Endodermal cell (in vitro differentiated cells): Measurements from ENCODE around the gene PTGES. TPM values are rescaled to one million over a fixed set of nuclear protein-coding genes. Genes with fewer than 3 reads are reported as not detected.

Source experiments
- DNase-seq: peaks from one replicate; pipeline ENCODE4 v3.0.0-alpha.2; 2017
- H3K27ac ChIP-seq: 2 replicates; pipeline ENCODE4 v1.5.1; 2013; ENCODE audit warnings: mild to moderate bottlenecking, low read depth, low read length, moderate library complexity
- H3K27me3 ChIP-seq: 2 replicates; pipeline ENCODE4 v1.6.1; 2013; ENCODE audit warnings: mild to moderate bottlenecking, low read length, moderate library complexity; ENCODE audit not compliant: insufficient read depth, control insufficient read depth, poor library complexity, severe bottlenecking
- H3K36me3 ChIP-seq: 2 replicates; pipeline ENCODE4 v1.7.0; 2013; ENCODE audit warnings: mild to moderate bottlenecking, low read length, moderate library complexity; ENCODE audit not compliant: control insufficient read depth, insufficient read depth
- H3K4me1 ChIP-seq: one replicate; pipeline ENCODE4 v1.7.0; 2013; ENCODE audit warnings: low read length; ENCODE audit not compliant: control insufficient read depth, insufficient read depth
- H3K4me3 ChIP-seq: 2 replicates; pipeline ENCODE4 v1.5.1; 2013; ENCODE audit warnings: mild to moderate bottlenecking, low read length, moderate library complexity
- H3K9ac ChIP-seq: 2 replicates; pipeline ENCODE4 v1.6.1; 2013; ENCODE audit warnings: mild to moderate bottlenecking, low read length, moderate library complexity; ENCODE audit not compliant: poor library complexity, severe bottlenecking; ENCODE audit errors: extremely low read depth
- H3K9me3 ChIP-seq: 2 replicates; pipeline ENCODE4 v1.6.1; 2013; ENCODE audit warnings: mild to moderate bottlenecking, low read length, moderate library complexity; ENCODE audit not compliant: control insufficient read depth
- H3K27ac Mint-ChIP-seq: 2 replicates; pipeline ENCODE4 v1.8.0; 2020; ENCODE audit warnings: mixed read lengths
- H3K27me3 Mint-ChIP-seq: 2 replicates; pipeline ENCODE4 v1.8.0; 2021; ENCODE audit warnings: mild to moderate bottlenecking, mixed read lengths; ENCODE audit not compliant: insufficient read depth
- H3K36me3 Mint-ChIP-seq: 2 replicates; pipeline ENCODE4 v1.8.0; 2020; ENCODE audit warnings: low read depth, mixed read lengths
- H3K4me1 Mint-ChIP-seq: 2 replicates; pipeline ENCODE4 v1.8.0; 2020; ENCODE audit warnings: mixed read lengths
- H3K4me3 Mint-ChIP-seq: 2 replicates; pipeline ENCODE4 v1.8.0; 2020; ENCODE audit warnings: mild to moderate bottlenecking, moderate library complexity, mixed read lengths
- H3K9me3 Mint-ChIP-seq: 2 replicates; pipeline ENCODE4 v1.8.0; 2020; ENCODE audit warnings: mild to moderate bottlenecking, mixed read lengths
- WGBS, 2 experiments: methylation state at CpG; one replicate each; pipeline versions ENCODE4 v1.1.5 to v1.1.7; 2013; ENCODE audit warnings: missing lambda C conversion rate in 2 of 2, mixed read lengths in 1 of 2; ENCODE audit not compliant: insufficient coverage in 1 of 2, insufficient read length in 1 of 2; 5-methylcytosine and 5-hydroxymethylcytosine counted together
- total RNA-seq, 2 donors: library from RNA; stranded (reverse); fragmentation: NEBNext Ultra II Directional in 1 of 2; extraction: Animal tissue kit (Norgen Biotek cat#: 25700) in 1 of 2; gene quantifications; 2 replicates in 1 of 2; 3 replicates in 1 of 2; pipeline ENCODE4 v1.2.1, GENCODE V29; 2021
- TF ChIP-seq, protein P1 (sequence below): fragments of 200-600 bp; sonication (generic); conservative IDR thresholded peaks from 2 replicates; pipeline ENCODE4 v1.5.0; 2021; ENCODE audit warnings: antibody characterized with exemption, mild to moderate bottlenecking

Gene PTGES
- total RNA-seq, 2 donors from 2014 or later: 0.29 to 0.62 TPM

DNA sequence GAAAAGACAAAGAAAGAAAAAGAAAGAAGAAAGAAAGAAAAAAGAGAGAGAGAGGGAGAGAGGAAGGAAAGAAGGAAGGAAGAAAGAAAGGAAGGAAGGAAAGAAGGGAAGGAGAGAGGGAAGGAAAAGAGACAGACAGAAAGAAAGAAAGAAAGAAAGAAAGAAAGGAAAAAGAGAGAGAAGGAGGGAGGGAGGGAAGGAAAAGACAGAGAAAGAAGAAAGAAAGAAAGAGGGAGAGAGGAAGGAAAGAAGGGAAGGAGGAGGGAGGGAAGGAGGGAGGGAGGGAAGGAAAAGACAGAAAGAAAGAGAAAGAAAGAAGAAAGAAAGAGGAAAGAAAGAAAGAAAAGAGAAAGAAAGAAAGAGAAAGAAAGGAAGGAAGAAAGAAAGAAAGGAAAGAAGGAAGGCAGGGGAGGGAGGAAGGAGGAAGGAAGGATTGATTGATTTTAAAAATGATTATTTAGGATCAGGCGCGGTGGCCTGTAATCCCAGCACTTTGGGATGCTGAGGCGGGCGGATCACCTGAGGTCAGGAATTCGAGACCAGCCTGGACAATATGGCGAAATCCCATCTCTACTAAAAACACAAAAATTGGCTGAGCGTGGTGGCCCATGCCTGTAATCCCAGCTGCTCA is 26.8 kb upstream of the PTGES start:
- Histone ChIP-seq H3K36me3 (no peaks in the 10 kb centered on the region), H3K9me3 (no peaks in the 10 kb centered on the region), H3K27me3 (no peaks in the 10 kb centered on the region), H3K4me3 (no peak overlapping the region), H3K27ac (no peak overlapping the region), H3K4me1 (no peaks in the 10 kb centered on the region), H3K9ac (no peak overlapping the region)
- WGBS, 2 experiments: 92 to 93% methylated on average over 7 of the region's 7 CpGs
- no peak for DNase-seq
- H3K9me3 Mint-ChIP-seq: no peaks in the 10 kb centered on the region
- H3K27ac Mint-ChIP-seq: no peak overlapping the region
- H3K4me1 Mint-ChIP-seq: no peaks in the 10 kb centered on the region
- H3K36me3 Mint-ChIP-seq: no peaks in the 10 kb centered on the region
- TF ChIP-seq, protein P1, sequence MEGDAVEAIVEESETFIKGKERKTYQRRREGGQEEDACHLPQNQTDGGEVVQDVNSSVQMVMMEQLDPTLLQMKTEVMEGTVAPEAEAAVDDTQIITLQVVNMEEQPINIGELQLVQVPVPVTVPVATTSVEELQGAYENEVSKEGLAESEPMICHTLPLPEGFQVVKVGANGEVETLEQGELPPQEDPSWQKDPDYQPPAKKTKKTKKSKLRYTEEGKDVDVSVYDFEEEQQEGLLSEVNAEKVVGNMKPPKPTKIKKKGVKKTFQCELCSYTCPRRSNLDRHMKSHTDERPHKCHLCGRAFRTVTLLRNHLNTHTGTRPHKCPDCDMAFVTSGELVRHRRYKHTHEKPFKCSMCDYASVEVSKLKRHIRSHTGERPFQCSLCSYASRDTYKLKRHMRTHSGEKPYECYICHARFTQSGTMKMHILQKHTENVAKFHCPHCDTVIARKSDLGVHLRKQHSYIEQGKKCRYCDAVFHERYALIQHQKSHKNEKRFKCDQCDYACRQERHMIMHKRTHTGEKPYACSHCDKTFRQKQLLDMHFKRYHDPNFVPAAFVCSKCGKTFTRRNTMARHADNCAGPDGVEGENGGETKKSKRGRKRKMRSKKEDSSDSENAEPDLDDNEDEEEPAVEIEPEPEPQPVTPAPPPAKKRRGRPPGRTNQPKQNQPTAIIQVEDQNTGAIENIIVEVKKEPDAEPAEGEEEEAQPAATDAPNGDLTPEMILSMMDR: no peak
- no peak overlapping the region for H3K4me3 Mint-ChIP-seq
- H3K27me3 Mint-ChIP-seq: peaks cover 2% of the 10 kb centered on the region

DNA sequence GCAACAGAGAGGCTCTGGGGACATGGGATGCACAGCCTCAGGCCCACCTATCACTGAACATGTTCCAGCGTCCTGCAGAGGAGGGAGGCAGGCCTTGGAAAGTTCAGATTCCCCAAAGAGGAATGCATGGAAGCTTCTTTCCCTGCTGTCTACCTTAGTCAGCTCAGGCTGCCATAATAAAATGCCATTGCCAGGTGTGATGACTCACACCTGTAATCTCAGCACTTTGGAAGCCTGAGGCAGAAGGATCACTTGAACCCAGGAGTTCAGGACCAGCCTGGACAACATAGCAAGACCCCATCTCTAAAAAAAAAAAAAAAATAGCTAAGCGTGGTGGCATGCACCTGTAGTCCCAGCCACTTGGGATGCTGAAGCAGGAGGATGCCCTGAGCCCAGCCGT is 25.6 kb upstream of the PTGES start:
- no peak for DNase-seq
- H3K9me3 ChIP-seq: no peaks in the 10 kb centered on the region
- H3K27me3 ChIP-seq: no peaks in the 10 kb centered on the region
- H3K4me1 ChIP-seq: no peaks in the 10 kb centered on the region
- no peaks in the 10 kb centered on the region for H3K4me1 Mint-ChIP-seq
- H3K27me3 Mint-ChIP-seq: peaks cover 2% of the 10 kb centered on the region
- no peaks in the 10 kb centered on the region for H3K36me3 ChIP-seq
- H3K27ac ChIP-seq: no peak overlapping the region
- no peaks in the 10 kb centered on the region for H3K36me3 Mint-ChIP-seq
- no peak overlapping the region for H3K9ac ChIP-seq
- no peaks in the 10 kb centered on the region for H3K9me3 Mint-ChIP-seq
- H3K4me3 Mint-ChIP-seq: no peak overlapping the region
- no peak overlapping the region for H3K4me3 ChIP-seq
- no peak overlapping the region for H3K27ac Mint-ChIP-seq
- WGBS, 2 experiments: 89 to 100% methylated on average over 2 to 3 of the region's 3 CpGs
- TF ChIP-seq, protein P1: no peak

DNA sequence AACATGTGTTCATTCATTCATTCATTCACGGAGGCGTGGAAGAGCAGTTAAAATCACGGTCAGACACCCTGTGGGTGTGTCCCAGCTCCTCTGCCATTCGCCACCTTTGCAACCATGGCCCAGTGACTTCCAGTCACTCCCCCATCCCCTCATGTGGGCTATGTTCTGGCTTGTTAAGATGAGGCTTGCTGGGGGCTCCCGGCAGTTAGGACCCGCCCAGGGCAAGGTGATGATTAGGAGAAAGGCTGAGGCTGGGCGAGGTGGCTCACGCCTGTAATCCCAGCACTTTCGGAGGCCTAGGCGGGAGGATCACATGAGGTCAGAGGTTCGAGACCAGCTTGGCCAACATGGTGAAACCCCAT is 24.9 kb upstream of the PTGES start:
- Histone ChIP-seq H3K4me3 (no peak overlapping the region), H3K9ac (no peak overlapping the region), H3K9me3 (no peaks in the 10 kb centered on the region), H3K4me1 (no peaks in the 10 kb centered on the region), H3K27ac (no peak overlapping the region), H3K27me3 (no peaks in the 10 kb centered on the region), H3K36me3 (no peaks in the 10 kb centered on the region)
- H3K27ac Mint-ChIP-seq: no peak overlapping the region
- no peak for DNase-seq
- peaks cover 2% of the 10 kb centered on the region for H3K27me3 Mint-ChIP-seq
- H3K4me3 Mint-ChIP-seq: no peak overlapping the region
- TF ChIP-seq, protein P1: no peak
- no peaks in the 10 kb centered on the region for H3K4me1 Mint-ChIP-seq
- WGBS, 2 experiments: 90 to 95% methylated on average over 7 to 11 of the region's 11 CpGs
- no peaks in the 10 kb centered on the region for H3K9me3 Mint-ChIP-seq
- no peaks in the 10 kb centered on the region for H3K36me3 Mint-ChIP-seq
